Colon (tissue), 2 donors: ENCODE measurements around the gene METRN.

Experiments
- FAIRE-seq: peaks from 2 replicates; lab custom pipeline; 2012; peaks lifted over from hg19 to GRCh38; lab: Jason Lieb, UNC
- donor health status: control.
- donor health status: control.

Gene METRN

DNA sequence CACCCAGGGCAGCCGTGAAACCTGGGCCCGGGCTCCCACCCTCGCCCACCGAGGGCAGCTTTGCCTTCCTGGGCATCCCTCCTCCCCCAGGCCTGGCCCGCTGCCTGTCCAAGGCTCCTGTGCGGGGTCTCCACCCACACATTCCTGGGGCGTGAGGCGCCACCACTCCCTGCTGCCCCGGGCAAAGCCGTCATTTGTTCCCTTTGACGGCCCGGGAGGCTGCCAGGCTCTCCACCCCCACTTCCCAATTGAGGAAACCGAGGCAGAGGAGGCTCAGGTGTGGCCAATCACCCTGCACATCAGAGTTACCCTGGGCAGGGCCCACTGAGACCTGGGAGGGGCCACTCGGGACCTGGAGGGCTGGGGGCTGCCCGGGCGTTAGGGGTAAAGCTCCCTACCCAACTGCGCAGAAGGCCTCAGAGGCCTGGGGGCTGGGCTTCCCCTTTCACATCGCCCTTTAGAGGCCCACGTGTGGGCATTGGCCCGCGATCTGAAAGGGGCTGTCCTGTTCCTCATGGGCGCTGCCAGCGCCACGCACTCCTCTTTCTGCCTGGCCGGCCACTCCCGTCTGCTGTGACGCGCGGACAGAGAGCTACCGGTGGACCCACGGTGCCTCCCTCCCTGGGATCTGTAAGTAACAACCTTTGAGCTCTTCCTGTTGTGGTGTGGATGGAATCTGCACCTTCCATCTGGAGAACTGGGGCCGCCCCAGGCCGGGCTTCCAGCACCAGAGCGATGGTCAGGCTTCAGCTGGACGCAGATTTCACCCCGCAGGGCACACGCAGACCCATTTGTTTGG, 45.8 kb downstream of the METRN start, which contains the start of gene MSLN:
Gene MSLN, plus strand, starts transcription at position 190 of the 799 bp plus-strand sequence. CDS start 1,947 bp downstream, outside the sequence.
- no peak for FAIRE-seq

DNA sequence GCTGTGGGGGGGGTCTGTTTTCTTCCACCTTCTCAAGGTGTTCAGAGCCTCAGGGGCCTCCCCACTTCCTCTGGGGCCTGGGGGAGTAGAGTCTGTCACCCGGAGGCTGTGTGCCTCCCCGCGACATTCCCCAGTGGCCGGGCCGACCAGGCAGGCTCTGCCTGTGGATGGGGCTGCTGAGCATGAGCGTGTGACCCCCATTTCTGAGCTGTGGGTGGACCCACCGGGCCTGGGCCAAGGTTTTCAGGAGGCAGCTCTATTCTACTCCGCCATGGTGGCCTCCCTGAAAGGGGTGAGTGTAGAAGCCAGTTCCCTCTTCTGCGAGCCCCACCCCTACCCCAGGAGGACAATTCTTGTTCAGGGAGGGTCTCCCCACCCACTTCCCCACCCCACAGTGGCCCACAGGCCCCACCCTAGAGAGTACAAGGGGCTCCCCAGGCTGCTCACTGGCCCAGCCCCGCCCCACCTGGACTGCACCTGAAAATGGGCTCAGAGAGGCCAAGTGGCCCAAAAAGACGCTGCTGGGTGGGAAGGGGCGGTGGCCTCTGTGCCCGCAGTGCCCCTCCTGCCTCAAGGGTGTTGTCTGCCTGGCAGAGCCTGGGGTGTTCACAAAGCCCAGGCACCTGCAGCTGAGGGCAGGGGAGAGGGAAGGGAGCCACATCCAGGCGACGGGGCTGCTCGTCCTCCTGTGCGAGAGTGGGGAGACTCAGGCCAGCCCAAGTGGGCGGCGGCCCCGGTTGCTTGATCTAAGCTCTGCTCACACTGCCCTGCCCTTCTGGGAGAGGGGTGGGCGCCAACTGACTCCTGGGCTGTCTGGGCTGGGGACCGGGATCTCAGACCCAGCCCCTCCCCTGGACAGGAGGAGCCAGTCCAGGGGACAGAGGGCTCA, 47.0 kb downstream of the METRN start:
- no peak for FAIRE-seq

DNA sequence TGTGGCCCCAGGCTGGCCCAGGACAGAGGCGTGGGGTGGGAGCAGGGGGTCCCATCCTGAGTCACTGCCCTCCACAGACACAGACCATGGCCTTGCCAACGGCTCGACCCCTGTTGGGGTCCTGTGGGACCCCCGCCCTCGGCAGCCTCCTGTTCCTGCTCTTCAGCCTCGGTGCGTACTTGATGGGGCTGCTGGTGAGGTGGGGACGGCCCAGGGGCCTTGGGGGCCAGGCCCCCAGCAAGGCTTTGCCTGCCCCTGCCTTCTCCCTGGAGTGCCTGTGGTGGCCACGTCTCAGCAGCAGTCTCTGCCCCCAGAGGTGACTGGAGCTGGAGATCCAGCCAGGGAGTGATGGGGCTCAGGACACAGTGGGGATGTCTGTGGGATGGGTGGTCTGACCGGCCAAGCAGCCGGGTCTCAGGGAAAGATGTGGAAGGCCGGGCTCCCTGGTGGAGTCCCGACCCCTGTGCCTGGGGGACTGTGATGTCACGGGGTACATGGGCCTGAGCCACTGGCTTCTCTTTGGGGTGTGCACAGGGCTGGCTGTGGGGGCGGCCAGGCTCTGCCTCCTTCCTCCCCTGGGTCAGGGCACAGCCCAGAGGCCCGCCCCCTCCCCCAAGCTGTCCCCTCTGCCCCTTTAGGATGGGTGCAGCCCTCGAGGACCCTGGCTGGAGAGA, 47.8 kb downstream of the METRN start:
- FAIRE-seq = no peak

DNA sequence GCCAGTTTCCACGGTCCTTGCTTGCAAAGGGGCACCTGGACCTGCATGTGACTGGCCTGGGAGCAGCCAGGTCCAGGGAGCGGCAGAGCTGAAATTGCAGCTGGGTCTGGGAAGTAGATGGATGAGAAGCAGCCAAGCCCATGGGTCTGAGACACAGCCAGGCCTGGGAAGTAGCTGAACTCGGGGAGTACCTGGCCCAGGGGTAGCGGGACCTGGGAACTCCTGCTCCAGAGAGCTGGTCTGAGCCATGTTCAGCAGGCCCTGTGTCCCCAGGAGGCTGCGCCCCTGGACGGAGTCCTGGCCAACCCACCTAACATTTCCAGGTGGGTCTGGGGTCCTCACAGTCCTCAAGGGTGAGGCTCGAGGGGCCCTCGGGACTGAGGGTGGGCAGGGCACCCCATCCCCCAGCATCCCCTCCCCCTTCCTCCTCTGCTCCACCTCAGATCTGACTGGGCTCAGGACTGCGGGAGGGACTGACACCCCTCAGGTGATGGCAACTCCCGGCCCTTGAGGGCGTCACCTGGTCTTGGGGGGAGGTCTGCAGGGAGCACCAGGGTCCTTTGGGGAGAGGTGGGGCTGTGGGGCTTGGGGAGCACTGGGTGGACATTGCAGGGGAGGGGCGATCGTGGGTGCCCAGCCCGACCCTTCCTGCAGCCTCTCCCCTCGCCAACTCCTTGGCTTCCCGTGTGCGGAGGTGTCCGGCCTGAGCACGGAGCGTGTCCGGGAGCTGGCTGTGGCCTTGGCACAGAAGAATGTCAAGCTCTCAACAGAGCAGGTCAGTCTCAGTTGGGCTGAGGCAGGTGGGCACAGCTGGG, 48.7 kb downstream of the METRN start:
- FAIRE-seq = no peak

DNA sequence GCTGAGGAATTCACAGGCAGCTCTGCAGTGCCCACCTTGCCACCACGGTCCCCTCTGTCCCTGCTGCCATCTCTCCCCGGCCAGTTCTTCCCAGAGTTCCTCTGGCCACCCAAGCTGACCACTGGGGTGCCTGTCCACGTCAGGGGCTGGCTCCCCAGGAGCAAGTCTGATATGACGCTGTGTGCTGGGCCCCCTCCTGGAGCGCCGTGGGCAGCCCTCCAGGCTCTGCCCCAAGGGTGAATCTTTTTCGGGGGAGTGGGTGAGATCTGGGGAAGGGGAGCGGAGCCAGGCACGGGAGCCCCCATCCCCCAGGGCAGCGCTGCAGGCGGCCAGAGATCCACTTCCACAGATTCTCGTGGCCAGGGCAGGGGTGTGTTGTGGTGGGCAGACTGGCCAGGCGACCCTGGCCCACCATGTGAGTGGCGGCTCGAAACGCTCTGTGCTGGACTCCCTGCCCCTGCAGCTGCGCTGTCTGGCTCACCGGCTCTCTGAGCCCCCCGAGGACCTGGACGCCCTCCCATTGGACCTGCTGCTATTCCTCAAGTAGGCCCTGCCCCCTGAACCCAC, 49.3 kb downstream of the METRN start:
- FAIRE-seq = no peak

DNA sequence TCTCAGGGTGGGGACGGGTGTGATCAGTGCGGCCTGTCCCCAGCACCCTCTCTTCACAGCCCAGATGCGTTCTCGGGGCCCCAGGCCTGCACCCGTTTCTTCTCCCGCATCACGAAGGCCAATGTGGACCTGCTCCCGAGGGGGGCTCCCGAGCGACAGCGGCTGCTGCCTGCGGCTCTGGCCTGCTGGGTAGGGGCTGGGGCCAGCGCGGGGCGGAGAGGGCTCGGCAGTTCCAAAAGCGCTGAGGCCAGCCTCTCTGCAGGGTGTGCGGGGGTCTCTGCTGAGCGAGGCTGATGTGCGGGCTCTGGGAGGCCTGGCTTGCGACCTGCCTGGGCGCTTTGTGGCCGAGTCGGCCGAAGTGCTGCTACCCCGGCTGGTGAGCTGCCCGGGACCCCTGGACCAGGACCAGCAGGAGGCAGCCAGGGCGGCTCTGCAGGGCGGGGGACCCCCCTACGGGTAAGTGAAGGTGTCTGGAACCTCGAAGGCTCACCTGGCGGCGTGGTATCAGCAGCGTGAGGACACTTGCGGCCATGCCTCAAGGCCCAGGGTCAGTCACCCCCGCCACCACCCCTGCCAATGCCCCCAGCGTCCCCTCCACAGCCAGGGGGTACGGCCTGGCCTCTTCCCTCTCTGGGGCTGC, 50.0 kb downstream of the METRN start:
- FAIRE-seq = no peak

DNA sequence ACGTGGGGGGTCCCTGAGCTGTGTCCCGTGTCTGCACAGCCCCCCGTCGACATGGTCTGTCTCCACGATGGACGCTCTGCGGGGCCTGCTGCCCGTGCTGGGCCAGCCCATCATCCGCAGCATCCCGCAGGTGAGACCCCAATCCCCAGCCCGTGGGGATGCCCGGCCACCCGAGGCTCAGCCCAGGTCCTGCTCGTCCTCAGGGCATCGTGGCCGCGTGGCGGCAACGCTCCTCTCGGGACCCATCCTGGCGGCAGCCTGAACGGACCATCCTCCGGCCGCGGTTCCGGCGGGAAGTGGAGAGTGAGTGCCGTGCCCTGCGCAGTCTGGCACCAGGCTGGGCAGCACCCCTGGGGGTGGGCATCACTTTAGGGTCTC, 50.6 kb downstream of the METRN start:
- FAIRE-seq = no peak

DNA sequence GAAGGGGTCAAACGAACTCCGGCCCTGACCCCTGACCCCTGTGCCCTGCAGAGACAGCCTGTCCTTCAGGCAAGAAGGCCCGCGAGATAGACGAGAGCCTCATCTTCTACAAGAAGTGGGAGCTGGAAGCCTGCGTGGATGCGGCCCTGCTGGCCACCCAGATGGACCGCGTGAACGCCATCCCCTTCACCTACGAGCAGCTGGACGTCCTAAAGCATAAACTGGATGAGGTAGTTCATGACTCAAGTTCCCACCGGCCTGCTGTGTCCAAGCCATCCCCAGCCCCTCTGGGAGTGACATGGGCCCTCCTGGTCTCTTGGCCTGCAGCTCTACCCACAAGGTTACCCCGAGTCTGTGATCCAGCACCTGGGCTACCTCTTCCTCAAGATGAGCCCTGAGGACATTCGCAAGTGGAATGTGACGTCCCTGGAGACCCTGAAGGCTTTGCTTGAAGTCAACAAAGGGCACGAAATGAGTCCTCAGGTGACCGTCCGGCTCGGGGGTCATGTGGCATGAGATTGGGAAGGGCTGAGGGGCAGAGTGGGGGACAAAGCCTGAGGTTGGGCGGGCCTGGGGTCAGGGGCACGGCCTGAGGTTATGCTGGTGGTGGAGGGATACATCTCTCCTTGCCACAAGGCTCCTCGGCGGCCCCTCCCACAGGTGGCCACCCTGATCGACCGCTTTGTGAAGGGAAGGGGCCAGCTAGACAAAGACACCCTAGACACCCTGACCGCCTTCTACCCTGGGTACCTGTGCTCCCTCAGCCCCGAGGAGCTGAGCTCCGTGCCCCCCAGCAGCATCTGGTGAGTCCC, 51.3 kb downstream of the METRN start:
- FAIRE-seq = no peak

DNA sequence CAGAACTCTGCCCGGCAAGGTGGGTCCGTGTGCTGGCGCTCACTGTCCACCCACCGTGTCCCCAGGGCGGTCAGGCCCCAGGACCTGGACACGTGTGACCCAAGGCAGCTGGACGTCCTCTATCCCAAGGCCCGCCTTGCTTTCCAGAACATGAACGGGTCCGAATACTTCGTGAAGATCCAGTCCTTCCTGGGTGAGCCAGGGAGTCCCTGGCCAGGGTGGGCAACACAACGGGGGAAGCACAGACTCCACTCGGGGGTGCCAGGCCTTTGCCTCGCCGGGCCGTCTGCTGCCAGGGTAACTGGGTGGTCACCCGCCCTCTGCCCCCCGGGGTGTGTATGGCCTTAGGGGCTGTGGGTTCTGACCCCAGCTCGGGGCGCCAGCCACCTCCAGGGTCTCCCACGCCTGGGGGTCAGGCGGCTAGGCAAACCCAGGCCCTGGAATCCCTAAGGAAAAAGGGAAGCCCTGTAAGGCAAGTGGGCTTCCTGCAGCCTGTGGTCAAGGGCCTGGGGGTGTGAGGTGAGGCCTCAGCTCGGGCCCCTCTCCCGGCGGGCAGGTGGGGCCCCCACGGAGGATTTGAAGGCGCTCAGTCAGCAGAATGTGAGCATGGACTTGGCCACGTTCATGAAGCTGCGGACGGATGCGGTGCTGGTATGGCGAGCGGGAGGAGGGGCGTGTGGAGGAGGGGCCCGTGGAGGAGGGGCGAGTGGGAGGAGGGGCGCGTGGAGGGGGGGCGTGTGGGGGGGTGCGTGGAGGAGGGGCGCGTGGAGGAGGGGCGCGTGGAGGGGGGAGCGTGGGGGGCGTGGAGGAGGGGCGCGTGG, 52.1 kb downstream of the METRN start:
- no peak for FAIRE-seq

DNA sequence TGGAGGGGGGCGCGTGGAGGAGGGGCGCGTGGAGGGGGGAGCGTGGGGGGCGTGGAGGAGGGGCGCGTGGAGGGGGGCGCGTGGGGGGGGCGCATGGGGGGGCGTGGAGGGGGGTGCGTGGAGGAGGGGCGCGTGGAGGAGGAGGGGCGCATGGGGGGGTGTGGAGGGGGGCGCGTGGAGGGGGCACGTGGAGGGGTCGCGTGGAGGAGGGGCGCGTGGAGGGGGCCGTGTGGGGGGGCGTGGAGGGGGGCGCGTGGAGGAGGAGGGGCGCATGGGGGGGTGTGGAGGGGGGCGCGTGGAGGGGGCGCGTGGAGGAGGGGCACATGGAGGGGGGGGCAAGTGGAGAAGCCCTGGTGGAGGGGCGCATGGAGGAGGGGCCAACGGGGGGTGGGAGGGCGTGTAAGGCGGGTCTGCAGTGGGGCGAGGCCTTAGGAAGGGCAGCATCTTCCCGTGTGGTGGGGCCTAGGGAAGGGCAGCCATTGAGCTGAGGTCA, 52.9 kb downstream of the METRN start:
- no peak for FAIRE-seq

DNA sequence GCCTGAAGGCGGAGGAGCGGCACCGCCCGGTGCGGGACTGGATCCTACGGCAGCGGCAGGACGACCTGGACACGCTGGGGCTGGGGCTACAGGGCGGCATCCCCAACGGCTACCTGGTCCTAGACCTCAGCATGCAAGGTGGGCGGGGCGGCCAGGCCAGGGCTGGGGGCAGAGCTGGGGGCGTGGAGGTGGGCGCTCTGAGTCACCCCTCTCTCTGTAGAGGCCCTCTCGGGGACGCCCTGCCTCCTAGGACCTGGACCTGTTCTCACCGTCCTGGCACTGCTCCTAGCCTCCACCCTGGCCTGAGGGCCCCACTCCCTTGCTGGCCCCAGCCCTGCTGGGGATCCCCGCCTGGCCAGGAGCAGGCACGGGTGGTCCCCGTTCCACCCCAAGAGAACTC, 53.5 kb downstream of the METRN start:
- FAIRE-seq = no peak
